WTC11 (cell line): ENCODE results near the gene KRT82.

Experiments
- ATF3 ChIP-seq: sonication (generic); formaldehyde crosslinking; conservative IDR thresholded peaks from 2 replicates; pipeline ENCODE4 v1.8.1; 2022; ENCODE audit warnings: mild to moderate bottlenecking, missing genetic modification reagents
- CREB1 ChIP-seq: sonication (generic); formaldehyde crosslinking; IDR thresholded peaks from 2 replicates; pipeline ENCODE4 v1.8.0; 2023; ENCODE audit warnings: mild to moderate bottlenecking, missing genetic modification reagents
- CTCF ChIP-seq: fragments of 200-600 bp; IDR thresholded peaks from 2 replicates; pipeline ENCODE4 v1.8.0; 2022; ENCODE audit warnings: antibody characterized with exemption
- ESRRA ChIP-seq: sonication (generic); formaldehyde crosslinking; IDR thresholded peaks from 2 replicates; pipeline ENCODE4 v1.8.1; 2022; ENCODE audit warnings: mild to moderate bottlenecking, missing genetic modification reagents, borderline replicate concordance
- HMGXB4 ChIP-seq: sonication (generic); formaldehyde crosslinking; IDR thresholded peaks from 2 replicates; pipeline ENCODE4 v1.8.1; 2023; ENCODE audit warnings: mild to moderate bottlenecking, moderate library complexity, missing genetic modification reagents
- NFE2L1 ChIP-seq: sonication (generic); formaldehyde crosslinking; IDR thresholded peaks from 2 replicates; pipeline ENCODE4 v1.8.1; 2023; ENCODE audit warnings: missing genetic modification reagents

- TF ChIP-seq ATF3 (no peak), HMGXB4 (no peak), CTCF (no peak), CREB1 (no peak), NFE2L1 (CRISPR knock-in tag) (no peak), ESRRA (CRISPR knock-in tag) (no peak)
These were observed 51.9 kb downstream of the KRT82 start for GRCh38 chr12:52354200-52354599.
